ENCODE results near the gene SP3. TPM values are rescaled to one million over a fixed set of nuclear protein-coding genes. Genes with fewer than 3 reads are reported as not detected.

Gene SP3
- total RNA-seq, 1 experiment from 2014 or later: 84.5 TPM

DNA sequence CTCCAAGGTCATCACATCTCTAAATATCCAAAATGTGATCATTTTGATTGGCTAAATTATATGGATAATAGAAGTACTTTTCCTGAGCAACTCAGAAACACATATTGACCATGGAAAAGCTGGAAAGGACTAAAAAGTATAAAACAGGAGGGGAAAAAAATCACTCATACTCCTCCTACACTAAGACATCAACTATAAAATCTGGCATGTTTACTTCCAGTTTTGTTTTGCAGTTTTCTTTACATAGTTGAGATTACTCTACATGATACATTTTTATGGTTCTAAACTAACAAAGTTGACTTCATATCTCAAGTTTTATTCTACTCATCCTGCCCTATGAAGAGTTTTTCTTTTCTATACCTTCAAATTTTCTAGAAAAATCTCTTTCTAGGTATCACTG, 46.0 kb upstream of the SP3 start:
- intact Hi-C loops (cut with micrococcal nuclease; ENCODE audit: unreplicated experiment): no loop called here
- Histone ChIP-seq H3K9me3 (ENCODE audit: low read depth, low read length, poor library complexity, severe bottlenecking) (no peaks in the 10 kb centered on the region), H3K4me1 (ENCODE audit: insufficient read depth, low read length, poor library complexity, severe bottlenecking) (peaks cover 7% of the 10 kb centered on the region), H3K36me3 (ENCODE audit: insufficient read depth, low read length, poor library complexity, severe bottlenecking) (no peaks in the 10 kb centered on the region), H3K27me3 (replicated peaks; ENCODE audit: insufficient read depth, low read depth, low read length, poor library complexity) (no peaks in the 10 kb centered on the region), H3K27ac (ENCODE audit: low read depth, low read length, poor library complexity, severe bottlenecking) (no peak overlapping the region), H3K4me3 (ENCODE audit: low read depth, low read length, poor library complexity, severe bottlenecking) (no peak overlapping the region)
- BruUV-seq (replicated peaks): no TSS peak
- ChIA-PET CTCF (no interaction called here), POLR2A (ENCODE audit: low non-redundant PET) (no interaction called here)
- TF ChIP-seq CTCF (conservative IDR thresholded peaks at IDR 0.05; ENCODE audit: low read depth, low read length): no peak
- TF ChIP-seq EZH2 (IDR thresholded peaks at IDR 0.05; ENCODE audit: borderline replicate concordance, low read depth, low read length, poor library complexity, severe bottlenecking): no peak
- no peak for DNase-seq (ENCODE audit: low spot score)

GRCh38 chr2:174009488-174010223, 44.5 kb upstream of the SP3 start:
- DNase-seq (ENCODE audit: low spot score): no peak
- intact Hi-C loops (cut with micrococcal nuclease; ENCODE audit: unreplicated experiment): no loop called here
- Histone ChIP-seq H3K4me1 (ENCODE audit: insufficient read depth, low read length, poor library complexity, severe bottlenecking) (peaks cover 7% of the 10 kb centered on the region), H3K9me3 (ENCODE audit: low read depth, low read length, poor library complexity, severe bottlenecking) (no peaks in the 10 kb centered on the region), H3K27ac (ENCODE audit: low read depth, low read length, poor library complexity, severe bottlenecking) (no peak overlapping the region), H3K27me3 (replicated peaks; ENCODE audit: insufficient read depth, low read depth, low read length, poor library complexity) (no peaks in the 10 kb centered on the region), H3K4me3 (ENCODE audit: low read depth, low read length, poor library complexity, severe bottlenecking) (no peak overlapping the region), H3K36me3 (ENCODE audit: insufficient read depth, low read length, poor library complexity, severe bottlenecking) (no peaks in the 10 kb centered on the region)
- TF ChIP-seq EZH2 (IDR thresholded peaks at IDR 0.05; ENCODE audit: borderline replicate concordance, low read depth, low read length, poor library complexity, severe bottlenecking) (no peak), CTCF (conservative IDR thresholded peaks at IDR 0.05; ENCODE audit: low read depth, low read length) (no peak)
- ChIA-PET CTCF (no interaction called here), POLR2A (ENCODE audit: low non-redundant PET) (no interaction called here)
- no TSS peak for BruUV-seq (replicated peaks)

- Histone ChIP-seq H3K4me1 (ENCODE audit: insufficient read depth, low read length, poor library complexity, severe bottlenecking) (peaks cover 7% of the 10 kb centered on the region), H3K4me3 (ENCODE audit: low read depth, low read length, poor library complexity, severe bottlenecking) (no peak overlapping the region), H3K27ac (ENCODE audit: low read depth, low read length, poor library complexity, severe bottlenecking) (no peak overlapping the region), H3K27me3 (replicated peaks; ENCODE audit: insufficient read depth, low read depth, low read length, poor library complexity) (no peaks in the 10 kb centered on the region), H3K9me3 (ENCODE audit: low read depth, low read length, poor library complexity, severe bottlenecking) (no peaks in the 10 kb centered on the region), H3K36me3 (ENCODE audit: insufficient read depth, low read length, poor library complexity, severe bottlenecking) (no peaks in the 10 kb centered on the region)
- intact Hi-C loops (cut with micrococcal nuclease; ENCODE audit: unreplicated experiment): no loop called here
- ChIA-PET CTCF (no interaction called here), POLR2A (ENCODE audit: low non-redundant PET) (no interaction called here)
- TF ChIP-seq CTCF (conservative IDR thresholded peaks at IDR 0.05; ENCODE audit: low read depth, low read length): no peak
- TF ChIP-seq EZH2 (IDR thresholded peaks at IDR 0.05; ENCODE audit: borderline replicate concordance, low read depth, low read length, poor library complexity, severe bottlenecking): no peak
- BruUV-seq (replicated peaks): no TSS peak
- DNase-seq (ENCODE audit: low spot score): no peak
Measured at GRCh38 chr2:174008720-174009119, 43.5 kb upstream of the SP3 start.

Data from A673 (cell line).